ENCODE results near the gene ATXN1. TPM values are rescaled to one million over a fixed set of nuclear protein-coding genes. Genes with fewer than 3 reads are reported as not detected.
"Not testable (repeated sequence)": the region's sequence is repeated elsewhere in the genome, so short reads cannot be mapped to it uniquely, and the experiment has no call there.

Gene ATXN1
- total RNA-seq, 1 experiment from 2014 or later, result 16.5 TPM

GRCh38 chr6:16544006-16544405 lies 217.3 kb downstream of the ATXN1 start:
- no TSS peak for BruUV-seq (replicated peaks)
- Mint-ChIP-seq H3K27ac (ENCODE audit: low read depth, unreplicated experiment) (no peak overlapping the region), H3K4me3 (ENCODE audit: unreplicated experiment) (no peak overlapping the region), H3K36me3 (ENCODE audit: insufficient read depth, unreplicated experiment) (no peaks in the 10 kb centered on the region), H3K4me1 (ENCODE audit: insufficient read depth, unreplicated experiment) (peaks cover 4% of the 10 kb centered on the region), H3K9me3 (ENCODE audit: unreplicated experiment) (no peaks in the 10 kb centered on the region), H3K27me3 (ENCODE audit: insufficient read depth, unreplicated experiment) (no peaks in the 10 kb centered on the region)
- ChIA-PET CTCF (interaction anchor here (0.5 to 1.3 kb wide), 2 partner anchors 30 to 168 kb away, joined by 3 to 4 read pairs; no protein-coding TSS in a partner anchor), POLR2A (interaction anchor here (0.6 kb wide), 1 partner anchor 72 kb away, joined by 4 read pairs; no protein-coding TSS in a partner anchor)
- intact Hi-C loops (cut with micrococcal nuclease), result no loop called here
- TF ChIP-seq CTCF (IDR thresholded peaks at IDR 0.05; ENCODE audit: unreplicated experiment), result no peak
- DNase-seq (ENCODE audit: unreplicated experiment), result no peak

- H3K4me1 Mint-ChIP-seq (ENCODE audit: insufficient read depth, unreplicated experiment), result peaks cover 4% of the 10 kb centered on the region
- intact Hi-C loops (cut with micrococcal nuclease), result no loop called here
- ChIA-PET CTCF (interaction anchor here (1.3 kb wide), 1 partner anchor 30 kb away, joined by 4 read pairs; no protein-coding TSS in a partner anchor), POLR2A (no interaction called here)
- no peaks in the 10 kb centered on the region for H3K36me3 Mint-ChIP-seq (ENCODE audit: insufficient read depth, unreplicated experiment)
- no peak for DNase-seq (ENCODE audit: unreplicated experiment)
- no peak overlapping the region for H3K27ac Mint-ChIP-seq (ENCODE audit: low read depth, unreplicated experiment)
- TF ChIP-seq CTCF (IDR thresholded peaks at IDR 0.05; ENCODE audit: unreplicated experiment), result no peak
- H3K27me3 Mint-ChIP-seq (ENCODE audit: insufficient read depth, unreplicated experiment), result no peaks in the 10 kb centered on the region
- no peak overlapping the region for H3K4me3 Mint-ChIP-seq (ENCODE audit: unreplicated experiment)
- H3K9me3 Mint-ChIP-seq (ENCODE audit: unreplicated experiment), result no peaks in the 10 kb centered on the region
- no TSS peak for BruUV-seq (replicated peaks)
These were observed 217.7 kb downstream of the ATXN1 start for GRCh38 chr6:16543521-16543920.

GRCh38 chr6:16542070-16542469 lies 219.2 kb downstream of the ATXN1 start:
- no TSS peak for BruUV-seq (replicated peaks)
- no peaks in the 10 kb centered on the region for H3K9me3 Mint-ChIP-seq (ENCODE audit: unreplicated experiment)
- POLR2A ChIA-PET, result no interaction called here
- intact Hi-C loops (cut with micrococcal nuclease), result no loop called here
- no peaks in the 10 kb centered on the region for H3K4me1 Mint-ChIP-seq (ENCODE audit: insufficient read depth, unreplicated experiment)
- no peaks in the 10 kb centered on the region for H3K36me3 Mint-ChIP-seq (ENCODE audit: insufficient read depth, unreplicated experiment)
- CTCF ChIA-PET, result interaction anchor here (0.6 kb wide), 1 partner anchor 587 kb away, joined by 4 read pairs; no protein-coding TSS in a partner anchor
- no peak for DNase-seq (ENCODE audit: unreplicated experiment)
- H3K4me3 Mint-ChIP-seq (ENCODE audit: unreplicated experiment), result no peak overlapping the region
- H3K27ac Mint-ChIP-seq (ENCODE audit: low read depth, unreplicated experiment), result no peak overlapping the region
- no peak for TF ChIP-seq CTCF (IDR thresholded peaks at IDR 0.05; ENCODE audit: unreplicated experiment)
- no peaks in the 10 kb centered on the region for H3K27me3 Mint-ChIP-seq (ENCODE audit: insufficient read depth, unreplicated experiment)

GRCh38 chr6:16540804-16541752 lies 220.2 kb downstream of the ATXN1 start:
- H3K27ac Mint-ChIP-seq (ENCODE audit: low read depth, unreplicated experiment), result no peak overlapping the region
- H3K4me1 Mint-ChIP-seq (ENCODE audit: insufficient read depth, unreplicated experiment), result no peaks in the 10 kb centered on the region
- POLR2A ChIA-PET, result no interaction called here
- TF ChIP-seq CTCF (IDR thresholded peaks at IDR 0.05; ENCODE audit: unreplicated experiment), result no peak
- CTCF ChIA-PET, result interaction anchor here (0.6 kb wide), 1 partner anchor 588 kb away, joined by 4 read pairs; no protein-coding TSS in a partner anchor
- H3K27me3 Mint-ChIP-seq (ENCODE audit: insufficient read depth, unreplicated experiment), result no peaks in the 10 kb centered on the region
- no peaks in the 10 kb centered on the region for H3K36me3 Mint-ChIP-seq (ENCODE audit: insufficient read depth, unreplicated experiment)
- no peak for DNase-seq (ENCODE audit: unreplicated experiment)
- intact Hi-C loops (cut with micrococcal nuclease), result no loop called here
- no TSS peak for BruUV-seq (replicated peaks)
- no peak overlapping the region for H3K4me3 Mint-ChIP-seq (ENCODE audit: unreplicated experiment)
- H3K9me3 Mint-ChIP-seq (ENCODE audit: unreplicated experiment), result no peaks in the 10 kb centered on the region

- DNase-seq (ENCODE audit: unreplicated experiment); H3K27ac Mint-ChIP-seq (ENCODE audit: low read depth, unreplicated experiment); H3K27me3 Mint-ChIP-seq (ENCODE audit: insufficient read depth, unreplicated experiment); H3K9me3 Mint-ChIP-seq (ENCODE audit: unreplicated experiment); H3K4me3 Mint-ChIP-seq (ENCODE audit: unreplicated experiment); POLR2A ChIA-PET; H3K36me3 Mint-ChIP-seq (ENCODE audit: insufficient read depth, unreplicated experiment); BruUV-seq (replicated peaks); CTCF ChIA-PET; H3K4me1 Mint-ChIP-seq (ENCODE audit: insufficient read depth, unreplicated experiment); intact Hi-C loops (cut with micrococcal nuclease): not testable (repeated sequence)
These were observed 220.9 kb downstream of the ATXN1 start for GRCh38 chr6:16540383-16540782.
